Activated CD4-positive, CD25-positive, alpha-beta regulatory T cell treated with anti-CD3 and anti-CD28 coated beads, Interleukin-2, amount 50 U/mL, for 16 hours (primary cell): ENCODE results near the gene DPEP1.
"Not testable (repeated sequence)": the region's sequence is repeated elsewhere in the genome, so short reads cannot be mapped to it uniquely, and the experiment has no call there.

Experiments used
- DNase-seq: peaks from one replicate; pipeline ENCODE4 v3.0.0-alpha.2; 2020; ENCODE audit warnings: low read depth, low spot score

Gene DPEP1

DNA sequence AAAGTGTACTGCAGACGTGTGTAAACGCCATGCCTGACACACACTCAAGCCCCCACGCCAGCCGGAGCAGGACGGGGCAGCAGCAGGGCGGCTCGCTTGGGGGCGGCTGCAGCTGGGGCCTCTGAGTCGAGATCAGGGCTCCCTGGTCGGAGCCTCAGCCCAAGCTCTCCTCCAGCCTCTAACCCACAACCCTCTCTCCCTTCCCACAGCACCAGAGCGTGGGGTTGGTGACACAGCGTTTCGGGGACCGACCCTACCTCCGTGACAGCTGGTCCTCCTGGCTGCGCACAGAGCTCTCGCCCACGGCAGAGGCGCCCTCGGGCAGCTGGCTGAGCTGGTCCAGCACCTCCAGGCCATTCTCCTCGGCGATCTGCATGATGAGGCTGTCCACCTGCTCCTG lies 32.8 kb downstream of the DPEP1 start:
- DNase-seq: no peak

- no peak for DNase-seq
These were observed 33.5 kb downstream of the DPEP1 start for GRCh38 chr16:89646906-89647305.

DNA sequence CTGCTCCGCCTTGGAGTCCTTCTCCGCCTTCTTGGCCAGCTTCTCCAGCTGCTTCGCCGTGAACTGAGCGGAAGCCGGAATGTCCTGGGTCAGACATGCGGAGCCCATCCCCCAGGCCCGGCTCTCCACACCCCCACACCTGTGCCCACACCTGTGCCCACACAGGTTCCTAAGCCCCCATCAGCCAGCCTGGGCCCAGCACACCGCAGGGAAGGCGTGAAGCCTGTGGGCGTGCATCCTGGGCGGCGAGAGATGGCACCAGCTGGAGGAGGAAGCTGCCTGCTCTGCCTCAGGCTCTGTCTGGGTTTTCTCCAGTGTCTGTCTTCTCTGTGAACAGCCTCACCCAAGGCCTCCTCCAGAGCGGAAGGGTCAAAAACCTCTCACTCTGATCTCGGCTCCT lies 38.1 kb downstream of the DPEP1 start:
- no peak for DNase-seq

DNA sequence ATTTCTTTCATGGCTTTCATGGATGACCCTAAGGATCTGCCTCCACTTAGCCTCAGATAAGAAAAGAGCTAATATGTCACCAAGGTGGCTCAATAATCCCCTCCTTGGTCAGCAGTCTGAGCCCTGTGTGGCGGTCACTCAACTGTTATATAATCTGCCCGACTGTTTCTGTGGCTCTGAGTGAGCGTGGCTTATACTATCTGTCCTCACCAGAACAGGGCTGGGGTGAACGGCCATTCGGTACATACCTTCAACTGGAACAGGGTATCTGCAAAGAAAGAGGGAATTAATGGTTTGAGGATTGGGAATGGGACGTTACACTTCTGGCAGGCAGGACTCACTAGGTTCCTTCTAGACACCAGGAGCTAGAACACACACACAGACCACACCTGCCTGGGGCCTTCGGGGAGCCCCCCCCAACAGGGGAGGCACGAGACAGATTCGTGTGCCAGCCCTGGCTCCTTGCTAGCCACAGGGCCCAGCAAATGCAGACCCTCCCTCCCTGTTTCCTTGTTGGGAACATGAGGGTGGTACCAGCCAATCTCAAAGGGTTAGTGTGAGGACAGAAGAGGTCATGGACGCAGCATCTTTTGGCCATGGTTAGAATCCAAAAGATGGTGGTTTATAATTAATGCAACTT lies 40.3 kb downstream of the DPEP1 start:
- DNase-seq: no peak

GRCh38 chr16:89655062-89655643 lies 41.7 kb downstream of the DPEP1 start:
- DNase-seq: no peak

- no peak for DNase-seq
These were observed 43.1 kb downstream of the DPEP1 start for GRCh38 chr16:89656435-89657121.

DNA sequence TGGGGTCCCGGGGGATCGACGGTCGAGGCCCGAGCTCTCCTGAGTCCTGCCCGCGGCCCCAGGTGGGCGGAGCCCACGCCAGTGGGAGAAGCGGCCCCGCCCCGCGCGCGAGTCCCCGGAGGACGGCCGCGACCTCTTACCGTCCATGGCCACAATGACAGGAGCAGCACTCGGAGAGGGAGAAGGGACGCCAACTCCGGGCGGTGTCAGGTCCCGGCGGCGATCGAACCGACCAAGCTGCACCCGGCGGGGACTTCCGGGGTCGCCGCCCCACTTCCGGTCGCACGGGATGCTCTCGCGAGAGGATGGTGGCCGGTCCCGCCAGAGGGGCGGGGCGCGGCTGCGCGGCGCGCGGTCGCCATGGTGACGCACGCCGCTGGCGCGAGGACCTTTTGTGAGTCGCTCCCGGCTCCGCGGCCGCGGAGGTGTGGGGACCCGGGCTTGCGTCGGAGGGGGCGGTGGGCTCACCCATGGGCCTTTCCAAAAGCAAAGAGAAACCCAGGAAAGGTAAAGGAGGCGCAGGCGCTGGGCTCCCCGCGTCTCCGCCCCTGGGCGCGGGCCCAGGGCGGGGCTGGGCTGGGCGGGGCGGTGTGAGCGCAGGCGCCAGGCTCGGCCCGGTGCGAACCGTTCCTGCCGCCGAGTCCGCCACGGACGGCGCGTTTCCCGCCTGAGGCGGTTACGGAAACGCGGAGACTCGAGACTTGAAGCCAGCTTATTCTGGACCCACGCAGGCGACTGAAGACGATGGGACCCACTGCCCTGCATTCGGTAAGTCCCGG lies 44.2 kb downstream of the DPEP1 start, which contains the start of the genes CHMP1A and SPATA33:
Gene CHMP1A, minus strand, starts transcription at position 267 of the 779 bp plus-strand sequence. Its CDS starts 120 bp downstream, at position 147.
Gene SPATA33, plus strand, starts transcription at position 395 of the 779 bp plus-strand sequence. Its CDS starts 76 bp downstream, at position 471.
- peak; percentile 82 for DNase-seq

DNA sequence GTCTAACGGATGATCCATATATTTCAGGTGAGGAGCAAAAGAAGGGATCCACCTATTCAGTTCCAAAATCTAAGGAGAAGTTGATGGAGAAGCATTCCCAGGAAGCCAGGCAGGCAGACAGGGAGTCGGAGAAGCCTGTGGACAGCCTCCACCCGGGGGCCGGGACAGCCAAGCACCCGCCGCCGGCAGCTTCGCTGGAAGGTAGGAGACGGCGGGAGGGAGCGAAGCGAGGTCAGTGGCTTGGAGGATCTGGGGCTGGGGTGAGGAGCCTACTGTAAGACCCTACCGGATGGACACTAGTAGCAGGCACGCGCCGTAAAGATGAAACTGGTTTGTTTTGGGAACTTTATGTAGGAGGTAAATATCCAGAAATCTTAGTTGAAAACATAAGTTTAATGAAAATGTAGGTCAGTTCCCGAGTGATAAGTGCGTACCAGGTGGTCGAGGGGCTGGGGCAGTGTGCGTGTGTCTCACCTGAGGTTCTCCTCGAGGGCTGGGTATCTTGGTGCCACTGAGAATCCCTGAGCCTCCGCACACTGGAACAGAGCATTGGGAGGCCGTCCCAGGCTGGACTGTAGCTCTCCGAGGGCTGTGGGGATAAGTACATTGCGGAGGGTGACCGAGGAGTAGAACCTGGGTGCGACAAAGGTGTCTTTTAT lies 44.9 kb downstream of the DPEP1 start:
- DNase-seq: no peak

DNA sequence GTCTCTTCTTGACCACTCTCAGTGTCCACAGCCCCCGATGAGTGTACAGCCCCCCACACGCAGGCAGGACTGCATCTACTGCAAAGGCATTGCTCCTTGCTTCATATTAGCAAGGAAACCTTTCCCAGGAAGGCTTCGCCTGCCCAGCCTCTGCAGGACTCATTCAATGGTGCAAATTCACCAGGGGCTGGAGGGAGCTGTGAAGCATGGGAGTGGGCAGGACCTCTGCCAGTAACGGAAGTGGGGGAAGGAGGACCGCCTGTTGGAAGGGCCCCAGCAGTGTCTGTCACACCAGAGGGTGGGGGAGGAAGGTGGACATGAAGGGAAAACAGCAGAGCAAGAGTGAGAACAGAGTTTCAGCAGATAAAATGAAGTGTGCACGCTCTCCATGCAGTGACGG lies 46.7 kb downstream of the DPEP1 start:
- DNase-seq: no peak

- DNase-seq: no peak
These were observed 47.8 kb downstream of the DPEP1 start for GRCh38 chr16:89661215-89661614.

- DNase-seq: not testable (repeated sequence)
These were observed 50.8 kb downstream of the DPEP1 start for GRCh38 chr16:89664238-89664637.

GRCh38 chr16:89667000-89667399 lies 53.6 kb downstream of the DPEP1 start:
- DNase-seq: not testable (repeated sequence)

GRCh38 chr16:89667633-89668032 lies 54.2 kb downstream of the DPEP1 start:
- DNase-seq: no peak

DNA sequence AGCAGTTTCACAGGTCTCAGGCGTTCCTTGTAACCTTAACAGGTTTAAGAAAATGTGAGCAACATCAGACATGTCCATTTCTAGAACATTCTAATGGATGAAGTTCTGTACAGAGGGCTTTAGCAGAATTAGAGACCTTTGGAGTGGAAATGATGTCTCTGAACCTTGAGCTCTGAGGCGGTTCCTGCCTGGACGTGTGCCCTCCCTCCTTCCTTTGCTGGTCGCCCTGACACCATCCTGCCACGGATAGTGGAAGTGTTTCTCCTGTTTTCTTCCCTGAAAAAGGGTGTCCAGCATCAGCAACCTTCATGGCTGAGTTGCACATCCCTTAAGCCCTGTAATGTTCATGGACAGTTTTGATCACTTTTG lies 55.3 kb downstream of the DPEP1 start:
- DNase-seq: no peak

DNA sequence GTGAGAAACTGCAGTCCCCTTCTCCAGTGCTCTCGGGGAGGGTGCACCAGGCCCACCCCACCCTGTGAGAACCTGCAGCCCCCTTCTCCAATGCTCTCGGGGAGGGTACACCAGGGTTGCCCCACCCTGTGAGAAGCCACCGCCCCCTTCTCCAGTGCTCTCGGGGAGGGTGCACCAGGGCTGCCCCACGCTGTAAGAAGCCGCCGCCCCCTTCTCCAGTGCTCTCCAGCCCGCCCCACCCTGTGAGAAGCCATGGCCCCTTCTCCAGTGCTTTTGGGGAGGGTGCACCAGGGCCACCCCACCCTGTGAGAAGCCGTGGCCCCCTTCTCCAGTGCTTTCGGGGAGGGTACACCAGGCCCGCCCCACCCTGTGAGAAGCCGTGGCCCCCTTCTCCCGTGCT lies 56.3 kb downstream of the DPEP1 start:
- no peak for DNase-seq

- no peak for DNase-seq
These were observed 57.3 kb downstream of the DPEP1 start for GRCh38 chr16:89670496-89671431.

GRCh38 chr16:89671565-89671964 lies 58.1 kb downstream of the DPEP1 start:
- DNase-seq: not testable (repeated sequence)

DNA sequence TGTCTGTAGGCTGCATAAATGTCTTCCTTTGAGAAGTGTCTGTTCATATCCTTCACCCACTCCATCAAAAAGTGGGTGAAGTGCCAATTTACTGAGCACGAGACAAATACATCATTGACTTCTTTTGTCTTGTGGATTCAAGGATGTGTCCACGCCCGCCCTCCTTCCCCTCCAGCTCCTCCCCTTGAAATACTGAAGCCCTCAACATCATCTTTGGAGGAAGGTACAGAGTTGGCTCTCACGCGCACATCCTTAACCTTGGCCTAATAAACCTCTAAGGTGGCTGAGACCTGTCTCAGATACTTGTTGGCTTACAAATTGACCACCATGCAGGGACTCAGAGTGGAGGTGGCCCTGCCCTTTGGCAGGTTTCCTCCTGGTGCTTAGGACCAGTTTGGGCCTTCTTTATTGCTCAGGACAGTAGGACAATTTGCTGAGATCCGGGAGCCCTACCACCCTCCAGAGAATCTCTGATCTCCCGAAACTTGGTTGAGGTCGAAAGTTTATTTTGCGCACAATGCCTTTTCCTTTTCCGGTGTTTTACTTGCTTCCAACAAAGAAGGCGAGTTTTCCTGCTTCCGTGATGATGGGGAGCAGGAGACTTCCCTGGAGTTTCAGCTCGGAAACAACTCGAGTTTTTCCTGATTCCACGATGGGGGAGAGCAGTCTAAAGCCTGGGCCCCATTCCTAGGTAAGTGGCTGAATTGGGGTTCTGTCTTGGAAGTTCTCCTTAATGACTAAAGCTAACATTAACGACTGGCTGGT lies 58.9 kb downstream of the DPEP1 start:
- no peak for DNase-seq

GRCh38 chr16:89678258-89678657 lies 64.8 kb downstream of the DPEP1 start:
- no peak for DNase-seq

GRCh38 chr16:89685916-89686315 lies 72.5 kb downstream of the DPEP1 start:
- no peak for DNase-seq
